VCaP (cell line): ENCODE measurements around the gene SERPINI1.

ENCODE experiments used
- H3K27ac ChIP-seq: fragments of 450-650 bp; 2 replicates; pipeline ENCODE4 v1.5.1; 2017
- CTCF ChIP-seq: fragments of 450-650 bp; conservative IDR thresholded peaks from 2 replicates; pipeline ENCODE4 v1.5.1; 2017; ENCODE audit warnings: mild to moderate bottlenecking, moderate library complexity

The SERPINI1 gene

GRCh38 chr3:167749209-167749608, 13.7 kb downstream of the SERPINI1 start:
- no peak for TF ChIP-seq CTCF
- peak overlapping the region; percentile 86 for H3K27ac ChIP-seq

- TF ChIP-seq CTCF = no peak
- peak overlapping the region; percentile 86 for H3K27ac ChIP-seq
These were observed 14.2 kb downstream of the SERPINI1 start for GRCh38 chr3:167749728-167750127.

GRCh38 chr3:167750272-167750971, 14.9 kb downstream of the SERPINI1 start:
- H3K27ac ChIP-seq = peak overlapping the region; percentile 86; the same call in 1 of the 2 replicates
- TF ChIP-seq CTCF = no peak

- no peak overlapping the region for H3K27ac ChIP-seq
- no peak for TF ChIP-seq CTCF
These were observed 18.5 kb downstream of the SERPINI1 start for GRCh38 chr3:167754049-167754448.

DNA sequence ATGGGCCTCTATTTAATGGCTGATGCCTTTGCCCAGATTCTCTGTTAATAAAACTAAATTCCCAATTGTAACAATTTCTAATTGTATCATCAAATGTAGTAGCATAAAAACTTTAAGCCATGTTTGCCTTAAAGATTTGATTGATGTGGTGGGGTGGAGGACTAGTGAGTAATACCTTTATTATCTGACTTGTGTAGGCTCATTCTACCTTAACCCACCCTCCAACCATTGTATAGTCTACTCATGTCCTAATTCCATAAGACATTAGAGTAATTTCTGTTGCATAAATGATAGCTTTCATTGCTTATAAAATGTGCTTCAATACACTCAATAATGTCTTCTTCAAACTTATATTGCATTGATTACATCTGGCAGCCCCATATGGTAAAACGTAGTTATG, 25.8 kb downstream of the SERPINI1 start:
- TF ChIP-seq CTCF = no peak
- H3K27ac ChIP-seq = no peak overlapping the region

- no peak overlapping the region for H3K27ac ChIP-seq
- no peak for TF ChIP-seq CTCF
These were observed 26.8 kb downstream of the SERPINI1 start for GRCh38 chr3:167762296-167762695.

- no peak for TF ChIP-seq CTCF
- H3K27ac ChIP-seq = no peak overlapping the region
These were observed 37.5 kb downstream of the SERPINI1 start for GRCh38 chr3:167772992-167773391.
